ENCODE results near the gene KCND2.

KCND2 gene

DNA sequence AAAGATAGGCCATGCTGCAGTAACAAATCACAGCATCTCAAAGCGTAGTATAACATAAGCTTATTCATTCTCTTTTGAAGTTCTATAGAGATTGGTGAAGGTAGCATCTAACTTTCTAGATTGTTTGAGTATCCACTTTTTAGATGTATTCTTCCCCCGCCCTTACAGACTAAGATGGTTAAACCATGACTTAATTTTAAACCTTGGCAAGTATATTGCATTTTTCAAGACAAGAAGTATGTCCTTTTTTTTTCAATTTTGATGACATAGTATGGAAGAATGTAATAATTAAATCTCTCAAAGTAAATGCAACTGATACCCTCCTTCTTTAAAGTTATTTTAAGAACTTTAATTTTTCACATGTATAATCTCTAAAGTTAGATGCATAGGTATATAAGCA, 190.0 kb downstream of the KCND2 start:
- peak; percentile 0 for DNase-seq (ENCODE audit: low read depth, low spot score)
- in situ Hi-C loops (cut with HindIII; ENCODE audit: low sequenced_read_pairs), result no loop called here
- TF ChIP-seq, protein P1, sequence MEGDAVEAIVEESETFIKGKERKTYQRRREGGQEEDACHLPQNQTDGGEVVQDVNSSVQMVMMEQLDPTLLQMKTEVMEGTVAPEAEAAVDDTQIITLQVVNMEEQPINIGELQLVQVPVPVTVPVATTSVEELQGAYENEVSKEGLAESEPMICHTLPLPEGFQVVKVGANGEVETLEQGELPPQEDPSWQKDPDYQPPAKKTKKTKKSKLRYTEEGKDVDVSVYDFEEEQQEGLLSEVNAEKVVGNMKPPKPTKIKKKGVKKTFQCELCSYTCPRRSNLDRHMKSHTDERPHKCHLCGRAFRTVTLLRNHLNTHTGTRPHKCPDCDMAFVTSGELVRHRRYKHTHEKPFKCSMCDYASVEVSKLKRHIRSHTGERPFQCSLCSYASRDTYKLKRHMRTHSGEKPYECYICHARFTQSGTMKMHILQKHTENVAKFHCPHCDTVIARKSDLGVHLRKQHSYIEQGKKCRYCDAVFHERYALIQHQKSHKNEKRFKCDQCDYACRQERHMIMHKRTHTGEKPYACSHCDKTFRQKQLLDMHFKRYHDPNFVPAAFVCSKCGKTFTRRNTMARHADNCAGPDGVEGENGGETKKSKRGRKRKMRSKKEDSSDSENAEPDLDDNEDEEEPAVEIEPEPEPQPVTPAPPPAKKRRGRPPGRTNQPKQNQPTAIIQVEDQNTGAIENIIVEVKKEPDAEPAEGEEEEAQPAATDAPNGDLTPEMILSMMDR (IDR thresholded peaks at IDR 0.05; ENCODE audit: low read depth, low read length), result no peak

DNA sequence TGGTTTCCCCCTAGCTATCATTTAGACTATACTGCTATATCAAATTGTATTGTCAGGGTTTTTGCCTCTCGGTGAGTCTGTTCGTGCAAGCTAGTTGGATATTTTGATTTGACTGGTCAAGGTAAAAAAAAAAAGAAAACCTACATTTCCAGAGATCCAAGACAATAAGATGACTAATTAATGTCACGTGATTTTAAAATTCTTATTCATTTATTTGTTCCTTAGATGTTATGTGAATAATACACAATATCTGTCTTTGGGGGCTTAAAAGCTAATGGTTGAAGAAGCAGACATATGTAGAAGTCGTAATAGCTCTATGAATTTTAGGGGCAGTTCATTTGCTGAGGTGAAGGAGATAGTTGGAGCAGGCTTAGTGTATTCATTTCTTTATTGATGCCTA, 191.1 kb downstream of the KCND2 start:
- TF ChIP-seq, protein P1 (IDR thresholded peaks at IDR 0.05; ENCODE audit: low read depth, low read length), result no peak
- in situ Hi-C loops (cut with HindIII; ENCODE audit: low sequenced_read_pairs), result no loop called here
- DNase-seq (ENCODE audit: low read depth, low spot score), result no peak
- no peak overlapping the region for H3K4me3 ChIP-seq (ENCODE audit: low read depth, low read length)

More for the DNA sequence above, 190.0 kb downstream of the KCND2 start:
- no peak overlapping the region for H3K4me3 ChIP-seq (ENCODE audit: low read depth, low read length)

DNA sequence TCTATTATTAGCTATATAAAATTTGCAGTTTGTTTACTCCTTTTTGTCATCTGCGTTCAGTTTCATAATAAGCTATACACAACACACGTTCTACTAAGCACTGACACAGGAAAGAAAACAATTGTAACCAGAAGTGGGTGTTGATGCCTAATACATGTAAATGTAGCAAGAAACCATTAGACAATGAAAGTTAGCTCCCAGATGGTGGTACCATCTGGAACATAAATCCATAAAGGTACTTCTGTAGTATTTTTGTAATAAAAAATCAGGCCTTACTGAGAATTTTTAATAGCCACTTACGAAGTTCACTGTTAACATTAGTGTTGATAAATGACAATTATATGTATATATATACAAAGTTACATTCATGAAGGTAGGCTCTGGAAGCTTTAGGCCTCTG, 194.7 kb downstream of the KCND2 start:
- TF ChIP-seq, protein P1 (IDR thresholded peaks at IDR 0.05; ENCODE audit: low read depth, low read length), result no peak
- DNase-seq (ENCODE audit: low read depth, low spot score), result no peak
- in situ Hi-C loops (cut with HindIII; ENCODE audit: low sequenced_read_pairs), result no loop called here
- no peak overlapping the region for H3K4me3 ChIP-seq (ENCODE audit: low read depth, low read length)

DNA sequence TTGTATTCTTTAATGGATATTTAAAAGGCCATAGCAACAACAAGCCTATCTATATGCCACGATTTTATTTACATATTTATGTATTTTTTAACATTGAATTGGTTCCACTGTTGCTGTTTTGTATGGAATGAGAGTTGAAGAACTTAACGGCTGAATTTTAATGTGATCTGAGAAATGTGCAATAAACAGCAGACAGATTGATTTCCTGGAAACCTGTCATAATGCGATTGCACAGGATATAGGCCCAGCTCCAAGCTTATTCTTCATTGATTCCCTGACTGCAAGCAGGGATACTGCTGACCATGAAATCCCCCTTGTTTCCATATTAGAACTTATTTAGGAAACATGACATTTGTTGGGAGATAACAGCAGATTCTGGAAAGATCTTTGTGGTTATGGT, 195.6 kb downstream of the KCND2 start:
- in situ Hi-C loops (cut with HindIII; ENCODE audit: low sequenced_read_pairs), result no loop called here

DNA sequence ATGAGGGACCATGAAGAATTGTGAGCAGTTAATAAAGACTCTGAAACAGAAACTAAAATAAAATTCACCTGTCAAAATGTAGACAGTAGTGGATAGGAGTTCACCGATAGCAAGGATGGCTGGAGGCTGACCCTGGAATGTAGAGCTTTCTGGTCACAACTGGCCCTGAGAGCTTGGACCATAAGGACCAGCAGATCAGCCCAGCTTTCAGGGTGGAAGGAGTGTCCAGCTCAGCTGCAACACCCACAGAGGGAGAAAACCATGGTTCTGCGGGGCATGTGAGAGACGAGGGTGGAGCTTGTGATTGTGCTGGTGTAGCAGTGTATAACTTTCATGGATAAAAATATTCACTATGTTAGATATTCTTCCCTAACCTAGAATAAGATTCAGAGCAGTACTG, 199.9 kb downstream of the KCND2 start:
- no peak for DNase-seq (ENCODE audit: low read depth, low spot score)
- in situ Hi-C loops (cut with HindIII; ENCODE audit: low sequenced_read_pairs), result no loop called here
- TF ChIP-seq, protein P1 (IDR thresholded peaks at IDR 0.05; ENCODE audit: low read depth, low read length), result no peak
- H3K4me3 ChIP-seq (ENCODE audit: low read depth, low read length), result no peak overlapping the region

More for the DNA sequence above, 195.6 kb downstream of the KCND2 start:
- TF ChIP-seq, protein P1 (IDR thresholded peaks at IDR 0.05; ENCODE audit: low read depth, low read length), result no peak
- no peak overlapping the region for H3K4me3 ChIP-seq (ENCODE audit: low read depth, low read length)
- DNase-seq (ENCODE audit: low read depth, low spot score), result no peak

DNA sequence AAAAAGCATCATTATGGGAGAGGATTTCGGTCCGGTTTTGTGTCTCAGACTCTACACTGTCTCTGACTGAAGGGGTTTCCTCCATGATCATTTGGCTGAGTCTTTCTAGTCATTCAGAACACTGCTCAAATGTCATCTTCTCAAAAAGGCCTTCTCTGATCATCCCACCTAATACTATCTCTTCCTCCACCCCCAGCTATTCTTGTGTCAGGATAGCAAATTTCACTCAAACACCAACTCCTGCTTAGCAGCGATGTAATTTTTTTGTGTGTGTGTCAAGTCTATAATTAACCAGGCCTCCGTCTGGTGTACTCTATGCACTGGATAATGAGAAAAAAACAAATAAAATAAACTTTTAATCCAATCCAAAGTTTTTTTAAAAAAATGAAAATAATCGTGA, 200.4 kb downstream of the KCND2 start:
- no peak overlapping the region for H3K4me3 ChIP-seq (ENCODE audit: low read depth, low read length)
- in situ Hi-C loops (cut with HindIII; ENCODE audit: low sequenced_read_pairs), result no loop called here
- DNase-seq (ENCODE audit: low read depth, low spot score), result no peak
- TF ChIP-seq, protein P1 (IDR thresholded peaks at IDR 0.05; ENCODE audit: low read depth, low read length), result no peak

DNA sequence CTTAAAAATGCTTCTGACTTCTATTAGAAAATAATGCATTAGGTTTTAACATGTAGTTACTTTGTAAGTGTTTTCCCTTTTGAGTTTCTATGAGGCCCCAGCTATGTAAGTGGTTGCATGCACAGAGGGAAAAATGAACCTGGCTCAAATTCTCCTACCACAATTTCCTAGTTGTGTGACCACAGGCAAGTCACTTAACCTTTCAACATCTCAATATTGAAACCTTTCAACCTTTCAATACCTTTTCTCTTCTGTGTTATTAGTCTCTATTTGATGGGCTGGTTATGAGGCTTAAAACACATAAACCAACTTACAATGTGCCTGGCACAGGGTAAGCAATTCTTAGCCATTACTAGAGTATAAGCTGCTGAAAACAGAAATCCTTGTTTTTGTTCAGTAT, 203.0 kb downstream of the KCND2 start:
- in situ Hi-C loops (cut with HindIII; ENCODE audit: low sequenced_read_pairs), result no loop called here
- no peak for DNase-seq (ENCODE audit: low read depth, low spot score)
- TF ChIP-seq, protein P1 (IDR thresholded peaks at IDR 0.05; ENCODE audit: low read depth, low read length), result no peak
- no peak overlapping the region for H3K4me3 ChIP-seq (ENCODE audit: low read depth, low read length)

Data from astrocyte of the spinal cord (primary cell).